GM18858 (cell line): ENCODE data around the gene WDR48.

Experiments used
- ATAC-seq: cut with Tn5 transposase; IDR thresholded peaks from one replicate; pipeline ENCODE4 v1.9.1; 2021; ENCODE audit not compliant: unreplicated experiment

Gene WDR48

DNA sequence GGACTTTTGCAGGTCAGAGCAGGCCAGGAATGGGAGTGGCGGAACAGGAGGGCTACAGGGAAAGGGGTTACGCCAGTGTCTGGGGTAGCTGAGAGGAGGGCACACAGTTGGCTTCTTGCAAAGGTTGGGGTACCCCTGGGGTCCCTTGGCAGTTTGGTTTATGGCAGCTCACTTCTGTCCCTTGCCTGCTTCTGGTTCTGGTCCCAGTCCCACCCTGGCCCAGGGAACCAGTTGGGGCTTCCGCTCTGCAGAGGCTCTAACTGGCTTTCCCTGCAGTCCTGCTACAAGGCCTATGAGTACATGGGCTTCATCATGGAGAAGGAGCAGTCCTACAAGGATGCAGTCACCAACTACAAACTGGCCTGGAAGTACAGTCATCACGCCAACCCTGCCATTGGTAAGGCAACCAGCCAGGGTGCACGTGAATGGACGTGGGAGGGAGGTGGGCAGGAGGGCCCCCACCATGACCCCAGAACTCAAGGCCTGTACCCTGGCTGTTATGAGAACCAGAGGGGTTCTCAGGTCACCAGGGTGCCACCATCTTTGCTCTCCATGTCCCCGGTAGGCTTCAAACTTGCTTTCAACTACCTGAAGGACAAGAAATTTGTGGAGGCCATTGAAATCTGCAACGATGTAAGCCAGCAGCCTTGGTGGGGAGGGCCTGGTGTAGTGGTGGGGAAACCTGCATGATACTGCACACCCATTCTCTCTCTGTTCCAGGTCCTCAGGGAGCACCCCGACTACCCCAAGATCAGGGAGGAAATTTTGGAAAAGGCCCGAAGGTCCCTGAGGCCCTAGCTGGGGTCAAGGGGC lies 86.4 kb downstream of the WDR48 start:
- no peak for ATAC-seq

DNA sequence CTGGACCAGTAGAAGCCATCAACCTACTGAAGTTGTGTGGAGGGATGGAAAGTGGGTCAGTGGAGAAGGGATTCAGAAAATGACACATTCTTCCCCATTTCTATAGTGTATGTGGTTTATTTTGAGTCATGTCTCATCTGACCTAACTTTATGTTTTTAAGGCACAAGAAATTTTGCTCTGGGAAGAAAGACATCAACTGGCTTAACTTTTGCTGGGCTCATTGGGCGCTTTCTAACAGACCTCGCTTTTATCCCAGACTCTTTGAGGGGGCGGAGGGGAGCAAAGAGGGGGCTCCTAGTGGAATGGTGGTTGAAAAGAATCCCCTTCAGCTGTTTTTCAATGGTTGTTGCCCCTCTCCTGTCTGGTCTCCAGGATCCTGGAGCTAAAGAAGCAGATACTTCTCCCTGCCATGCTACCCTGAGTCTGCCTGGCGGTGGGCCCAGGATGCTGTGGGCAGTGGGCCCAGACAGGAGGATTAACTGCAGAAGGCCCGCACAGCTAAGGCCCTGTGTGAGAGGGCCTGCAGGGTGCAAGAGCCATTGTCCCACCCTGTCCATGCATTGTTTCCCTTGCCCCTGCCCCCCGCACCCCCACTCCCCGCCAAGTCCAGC lies 87.1 kb downstream of the WDR48 start:
- ATAC-seq = no peak

DNA sequence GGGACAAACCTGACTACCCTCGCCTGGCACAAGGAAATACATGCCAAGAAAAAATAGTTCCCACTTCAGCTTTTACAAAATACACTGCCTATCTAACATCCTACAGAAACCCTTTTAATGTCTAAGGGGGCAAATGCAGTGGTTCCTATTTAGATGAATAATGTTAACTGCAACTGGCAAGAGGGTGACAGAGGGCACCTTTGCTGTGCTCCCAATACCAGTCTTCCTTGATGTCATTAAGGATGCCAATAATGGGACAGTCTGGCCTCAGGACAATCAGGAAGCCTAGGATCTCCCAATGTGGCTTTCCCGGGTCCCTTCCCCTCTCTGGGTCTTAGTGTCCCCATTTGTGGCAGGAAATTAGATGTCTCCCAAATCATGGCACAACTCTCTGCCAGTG lies 87.6 kb downstream of the WDR48 start:
- no peak for ATAC-seq

DNA sequence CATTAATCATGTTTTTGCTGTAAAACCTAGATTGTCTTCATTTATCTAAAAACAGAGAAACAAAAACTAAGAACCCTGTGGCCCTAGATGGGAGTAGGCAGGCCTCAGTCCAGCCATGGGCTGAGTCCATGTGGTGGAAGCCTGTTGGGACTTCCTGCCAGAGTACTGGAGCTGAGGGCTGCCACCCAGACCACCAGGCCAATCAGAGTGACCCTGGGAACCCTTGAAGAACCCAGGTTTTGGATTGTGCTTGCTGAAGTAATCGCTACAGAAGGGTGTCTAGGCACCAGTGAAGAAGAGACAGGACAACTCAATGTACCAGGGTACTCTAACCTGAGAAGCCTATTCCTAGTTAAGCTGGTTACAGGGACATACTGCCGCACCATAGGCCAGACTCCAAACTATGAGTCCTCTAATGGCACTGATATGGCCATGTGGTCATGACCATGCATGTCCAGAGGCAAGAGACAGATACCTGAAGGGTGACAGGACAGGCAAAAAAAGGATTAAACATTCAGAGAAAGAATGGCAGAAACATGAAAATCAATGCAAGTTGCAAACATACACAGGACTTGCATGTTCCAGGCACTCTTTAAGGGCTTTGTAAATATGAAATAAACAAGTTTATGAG lies 88.6 kb downstream of the WDR48 start:
- no peak for ATAC-seq

DNA sequence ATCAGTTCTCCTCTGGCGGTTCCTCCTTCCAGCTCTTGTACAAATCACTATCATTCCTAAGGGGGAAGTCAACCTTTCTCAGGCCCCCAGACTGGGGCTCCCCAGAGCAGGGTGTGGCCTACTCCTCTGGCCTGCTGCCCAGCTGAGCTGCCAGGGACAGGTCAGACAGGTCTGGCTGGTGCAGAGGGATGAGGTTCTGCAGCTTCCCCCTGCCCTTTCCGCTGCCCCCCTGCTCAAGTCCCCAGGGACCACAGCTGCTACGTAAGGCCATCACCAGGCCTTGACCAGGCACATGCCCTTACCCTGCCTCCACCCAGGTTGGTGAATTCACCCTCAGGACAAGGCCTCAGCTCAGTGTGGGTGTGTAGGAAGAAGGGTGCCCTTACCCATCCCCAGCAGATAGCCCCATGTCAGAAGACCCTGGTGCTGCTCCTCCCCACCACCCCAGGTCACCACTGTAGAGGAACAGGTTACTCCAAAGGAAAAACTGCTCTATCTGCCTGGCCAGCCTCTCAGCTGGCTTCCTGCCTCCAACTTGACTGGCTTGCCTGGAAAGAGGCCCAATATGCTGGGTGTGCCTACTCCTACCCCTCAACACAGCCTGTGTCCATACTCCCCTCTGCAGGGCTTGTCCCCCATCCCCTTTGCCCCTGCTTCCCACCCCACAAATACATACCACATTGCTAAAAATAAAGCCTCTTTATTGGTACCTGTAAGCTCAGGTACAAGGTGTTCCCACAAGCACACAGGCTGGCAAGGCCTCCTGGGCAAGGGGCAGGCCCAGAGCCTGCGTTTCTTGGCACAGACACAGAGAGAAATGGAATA lies 89.6 kb downstream of the WDR48 start:
- ATAC-seq = no peak

DNA sequence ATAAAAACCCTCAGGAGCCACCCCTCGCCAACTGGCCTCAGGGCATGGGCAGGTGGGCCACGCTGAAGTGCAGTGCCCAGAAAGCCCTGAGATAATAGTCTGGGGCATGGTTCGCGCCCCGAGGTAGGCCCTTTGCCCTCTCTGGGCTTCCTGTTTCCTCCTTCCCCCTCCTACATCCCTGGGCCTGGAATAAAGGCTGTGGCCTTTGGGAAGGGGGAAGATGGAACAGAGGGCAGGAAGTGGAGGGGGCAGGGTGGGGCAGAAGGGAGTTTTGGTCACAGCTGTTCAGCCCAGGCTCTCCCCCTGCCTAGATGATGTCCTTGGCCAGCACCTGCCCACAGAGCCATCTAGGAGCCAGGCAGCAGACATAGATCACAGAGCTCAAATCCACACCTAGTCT lies 90.3 kb downstream of the WDR48 start:
- ATAC-seq = no peak

DNA sequence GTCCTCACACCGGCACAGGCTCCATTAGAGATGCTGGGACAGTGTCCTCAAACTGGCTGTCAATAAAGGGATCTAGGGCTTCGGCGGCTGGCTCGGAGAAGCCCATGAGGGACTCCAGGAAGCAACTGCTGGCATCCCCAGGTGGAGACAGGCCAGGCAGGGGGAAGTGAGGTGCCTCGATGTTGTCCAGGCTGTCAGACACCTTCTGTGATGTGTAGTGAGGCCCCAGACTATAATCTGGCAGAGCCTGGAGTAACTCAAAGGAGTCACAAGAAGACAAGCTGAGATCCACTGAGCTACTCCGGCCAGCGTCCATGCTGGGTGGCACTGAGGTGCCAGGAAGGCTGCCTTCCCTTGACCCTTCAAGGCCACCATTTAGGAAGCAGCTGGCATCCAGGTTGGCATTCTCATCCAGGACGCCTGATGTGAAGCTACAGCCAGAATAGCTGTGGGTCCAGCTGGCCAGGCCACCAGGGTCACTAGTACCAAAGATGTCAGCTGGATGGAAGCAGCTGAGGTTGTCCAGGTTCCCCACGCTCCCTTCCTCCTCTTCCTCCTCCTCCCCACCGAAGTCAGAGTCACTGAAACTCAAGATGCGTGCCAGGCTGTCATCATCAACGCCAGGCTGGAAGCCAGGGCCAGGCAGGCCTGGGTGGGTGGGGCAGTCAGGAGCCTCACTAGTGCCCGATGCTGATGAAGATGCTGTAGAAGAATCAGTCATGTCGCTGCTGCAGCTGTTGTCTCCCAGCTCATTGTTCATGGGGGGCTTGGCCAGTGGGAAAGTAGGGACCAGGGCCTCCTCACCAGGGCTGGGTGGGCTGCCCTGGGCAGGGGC lies 91.5 kb downstream of the WDR48 start:
- ATAC-seq = no peak

DNA sequence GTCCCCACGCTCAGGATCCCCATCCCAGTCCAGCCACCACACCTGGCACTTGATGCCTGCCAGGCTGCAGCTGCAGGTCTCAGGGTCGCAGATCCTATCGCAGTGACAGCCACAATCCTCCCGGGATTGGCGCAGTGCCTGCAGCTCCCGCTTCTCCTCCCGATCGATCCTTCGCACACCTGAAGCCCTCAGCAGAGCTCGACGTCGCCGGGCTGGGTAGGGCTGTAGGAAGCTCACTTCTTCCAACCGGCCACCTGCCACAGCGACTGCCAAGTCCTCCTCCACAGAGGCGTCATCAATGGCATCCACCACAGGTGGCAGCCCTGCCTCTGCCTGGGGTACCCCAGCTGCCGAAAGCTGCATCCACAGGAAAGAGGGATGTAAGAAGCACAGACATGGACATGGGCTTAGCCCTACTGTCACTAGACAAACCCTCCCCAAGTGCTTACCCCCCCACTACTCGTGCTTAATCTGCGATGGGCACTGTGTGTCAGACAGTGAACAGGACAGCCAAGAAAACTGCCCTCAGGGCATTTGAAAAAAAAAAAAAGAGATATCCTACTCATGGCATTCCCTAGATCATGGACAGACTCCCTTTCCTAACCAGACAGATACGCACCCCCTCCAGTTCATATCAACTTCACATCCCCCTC lies 92.4 kb downstream of the WDR48 start:
- ATAC-seq = no peak

DNA sequence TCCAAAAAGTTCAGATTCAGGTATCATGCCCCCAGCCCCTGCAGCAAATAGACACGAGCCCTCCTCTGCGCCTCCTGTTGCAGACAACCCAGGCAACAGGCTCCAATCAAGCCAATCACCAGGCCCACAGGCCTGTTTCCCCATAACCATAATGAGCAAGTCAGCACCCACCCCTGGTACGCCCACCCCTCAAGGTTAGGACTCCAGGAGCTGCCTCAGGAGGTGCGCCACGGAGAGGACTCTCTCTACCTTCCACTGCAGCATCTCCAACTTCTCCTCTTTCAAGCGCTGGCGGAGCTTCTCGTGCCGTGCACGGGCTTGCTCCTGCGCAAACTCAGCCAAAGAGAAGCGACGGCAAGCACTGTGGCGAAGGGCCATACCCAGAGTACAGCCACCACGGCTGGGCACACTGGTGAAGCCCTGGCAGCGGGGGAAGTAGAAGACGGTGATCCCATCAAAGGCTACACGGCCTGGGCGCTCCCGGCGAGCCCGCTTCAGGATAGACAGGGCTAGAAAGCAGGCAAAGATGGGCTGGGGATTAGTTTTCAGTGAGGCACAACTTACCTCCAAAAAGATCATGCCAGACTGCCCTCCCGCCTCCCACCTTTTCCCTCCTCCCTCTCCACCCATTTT lies 93.0 kb downstream of the WDR48 start:
- no peak for ATAC-seq

DNA sequence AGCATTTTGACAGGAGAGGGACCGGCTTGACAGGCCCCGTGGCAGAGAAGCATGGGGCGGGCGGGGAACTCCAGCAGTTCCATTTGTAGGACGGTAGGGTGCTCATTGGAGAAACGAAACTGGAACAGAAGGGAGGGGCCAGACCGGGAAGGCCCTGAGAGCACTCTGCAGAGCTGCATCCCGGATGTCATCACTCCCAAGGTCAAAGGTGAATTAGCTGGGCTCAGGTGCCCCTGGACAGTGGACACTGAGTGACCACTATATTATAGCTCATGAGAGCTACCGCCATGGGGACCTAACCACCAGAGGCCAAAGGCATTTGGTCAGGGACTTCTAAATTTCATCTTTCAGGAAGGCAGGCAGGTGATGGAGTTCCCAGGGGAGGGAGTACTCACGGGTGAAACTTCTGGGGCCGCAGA lies 94.3 kb downstream of the WDR48 start:
- ATAC-seq = no peak
